C1 segment of cervical spinal cord (tissue), 14 donors: ENCODE measurements around the gene PRR35.
A peak's percentile ranks its signal among the peaks of the same experiment; 100 is the strongest.

Source experiments
- DNase-seq, 14 donors: peaks; one replicate each; lab custom pipeline; 2025; lab: John Stamatoyannopoulos, UW

Gene PRR35

GRCh38 chr16:527015-527903 lies 32.9 kb upstream of the PRR35 start, which contains the start of gene CAPN15:
CAPN15 (plus strand) TSS chr16:527712; CDS start chr16:546839, 19,127 bp downstream.
- peak; percentile 38 to 96 (median 84) for DNase-seq

DNA sequence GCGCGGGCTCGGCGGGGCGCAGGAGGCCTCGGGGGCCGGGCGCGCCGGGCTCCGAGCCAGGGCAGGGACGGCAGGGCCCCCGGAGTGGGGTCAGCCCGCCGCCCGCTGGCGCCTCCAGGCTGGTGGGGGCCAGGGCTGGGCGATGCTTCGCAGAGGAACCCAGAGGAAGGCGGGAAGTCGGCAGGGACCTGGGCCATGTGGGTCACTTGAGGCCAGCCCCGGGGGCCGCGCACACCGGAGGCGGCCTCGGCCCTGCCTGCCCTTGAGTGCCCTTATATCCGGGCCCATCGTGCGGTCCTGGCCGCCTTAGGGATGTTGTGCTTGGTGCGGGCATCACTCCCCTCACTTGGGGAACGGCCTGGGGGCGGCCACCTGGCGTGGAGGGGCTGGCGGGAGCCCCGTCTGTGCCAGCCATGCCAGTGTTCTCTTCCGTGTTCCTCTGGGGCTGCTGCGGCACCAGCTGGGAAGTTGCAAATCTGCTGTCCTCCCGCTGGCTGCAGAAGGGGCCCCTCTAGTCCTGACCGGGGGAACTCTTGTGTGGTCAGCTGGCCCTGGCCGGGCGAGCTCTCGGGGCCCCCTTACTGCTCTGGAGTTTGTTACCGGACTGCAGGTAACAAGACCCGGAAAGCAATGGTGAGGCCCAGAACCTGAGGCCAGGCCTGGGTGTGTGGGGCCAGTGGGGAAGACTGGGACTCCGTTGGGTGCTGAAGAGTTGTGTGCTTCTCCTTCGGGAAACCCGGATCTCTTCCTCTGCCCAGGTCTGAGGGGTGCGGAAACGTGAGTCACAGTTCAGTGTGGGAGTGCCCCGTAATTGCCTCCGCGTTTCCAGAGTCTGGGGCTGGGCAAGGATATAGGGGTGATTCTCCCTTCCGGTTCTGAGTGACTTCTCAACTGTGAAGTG lies 31.8 kb upstream of the PRR35 start:
- peak in 2 of 14 donors; percentile 38 for DNase-seq

GRCh38 chr16:529012-529575 lies 31.1 kb upstream of the PRR35 start:
- DNase-seq = no peak

- no peak for DNase-seq
Measured at GRCh38 chr16:530111-530817, 29.9 kb upstream of the PRR35 start.

- DNase-seq = no peak
Measured at GRCh38 chr16:531494-532125, 28.6 kb upstream of the PRR35 start.

DNA sequence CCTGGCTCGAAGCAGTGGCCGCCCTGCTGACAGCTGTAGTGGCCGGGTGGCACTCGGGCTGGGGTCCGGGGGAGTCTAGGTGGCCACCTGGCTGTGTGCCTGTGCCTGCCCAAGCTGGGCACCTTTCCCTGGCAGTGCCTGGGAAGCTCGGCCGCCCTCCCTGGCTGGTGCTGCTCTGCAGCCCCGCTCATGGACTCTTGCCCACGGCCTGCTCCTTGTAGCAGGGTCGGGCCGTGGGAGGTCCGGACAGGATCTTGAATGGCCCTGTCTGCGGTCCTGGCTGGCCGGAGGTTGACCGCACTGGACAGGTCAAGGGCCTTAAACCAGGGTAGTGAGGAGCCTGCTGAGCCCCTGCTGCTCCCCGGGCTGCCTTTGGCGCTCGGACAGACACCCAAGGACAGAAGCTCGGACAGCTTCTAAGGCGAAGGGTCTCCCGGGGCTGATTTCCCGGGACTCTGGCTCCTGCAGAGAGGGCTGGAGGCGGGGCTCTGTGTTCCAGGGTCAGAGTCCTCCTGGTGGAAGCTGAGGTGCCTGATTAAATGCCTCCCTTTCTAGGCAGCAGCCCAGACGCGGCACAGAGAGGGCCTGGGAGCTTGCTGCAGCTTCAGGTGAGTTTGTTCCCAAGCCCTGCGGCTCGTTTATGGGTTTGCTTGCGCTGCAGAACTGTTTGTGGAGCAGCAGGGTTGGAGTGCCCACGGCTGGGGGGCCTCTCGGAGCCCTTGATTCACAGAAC lies 26.6 kb upstream of the PRR35 start:
- DNase-seq = peak in 2 of 14 donors; percentile 0 to 26

GRCh38 chr16:534135-534534 lies 26.1 kb upstream of the PRR35 start:
- DNase-seq = no peak

DNA sequence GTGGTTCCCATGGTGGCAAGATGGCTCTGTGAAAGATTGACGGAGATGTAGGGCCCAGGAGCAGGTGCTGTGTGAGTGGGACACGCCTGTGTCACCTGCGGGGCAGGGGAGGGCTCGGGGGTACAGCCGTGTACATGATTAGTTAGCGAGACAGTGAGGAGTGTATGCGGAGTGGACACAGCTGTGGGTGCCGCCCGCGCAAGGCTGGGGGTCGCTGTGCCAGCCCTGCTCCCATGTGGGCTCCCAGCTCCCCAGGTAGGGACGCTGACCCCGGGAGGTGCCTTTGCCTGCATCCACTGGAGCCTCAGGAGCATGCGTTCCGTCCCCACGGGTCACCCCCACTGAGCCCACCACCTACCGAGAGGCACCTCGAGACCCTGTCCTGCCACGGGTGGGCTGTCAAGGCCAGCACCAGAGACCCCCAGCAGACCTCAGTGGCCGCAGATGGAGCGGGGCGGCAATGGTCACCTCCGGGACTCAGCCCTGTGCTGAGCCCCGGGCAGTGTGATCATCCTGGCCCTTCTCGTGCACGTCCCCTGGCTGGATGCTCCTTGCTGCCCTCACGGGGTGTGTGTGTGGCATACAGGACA lies 25.2 kb upstream of the PRR35 start:
- no peak for DNase-seq

- DNase-seq = peak in 1 of 14 donors; percentile 60
Measured at GRCh38 chr16:535446-536405, 24.5 kb upstream of the PRR35 start.

DNA sequence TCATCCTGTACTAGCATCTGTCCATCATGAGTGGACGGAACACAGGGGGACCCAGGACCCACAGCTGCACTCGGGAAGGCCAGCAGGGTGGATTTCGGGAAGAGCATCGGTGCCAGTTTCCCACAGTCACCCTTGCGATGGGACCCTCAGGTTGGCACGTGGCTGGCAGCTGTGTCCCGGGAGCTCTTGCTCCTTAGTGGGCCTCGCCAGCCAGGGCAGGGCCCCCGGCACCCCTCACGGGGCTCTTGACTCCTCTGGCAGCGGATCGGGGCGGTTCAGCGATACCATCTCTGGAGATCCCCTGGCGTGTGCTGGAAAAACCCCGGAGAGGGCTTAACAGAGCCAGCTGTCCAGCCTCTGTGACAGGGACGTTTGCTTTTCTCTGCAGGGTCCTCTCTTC lies 23.4 kb upstream of the PRR35 start:
- no peak for DNase-seq

- no peak for DNase-seq
Measured at GRCh38 chr16:537415-538335, 22.5 kb upstream of the PRR35 start.

GRCh38 chr16:539901-540530 lies 20.2 kb upstream of the PRR35 start:
- DNase-seq = no peak

DNA sequence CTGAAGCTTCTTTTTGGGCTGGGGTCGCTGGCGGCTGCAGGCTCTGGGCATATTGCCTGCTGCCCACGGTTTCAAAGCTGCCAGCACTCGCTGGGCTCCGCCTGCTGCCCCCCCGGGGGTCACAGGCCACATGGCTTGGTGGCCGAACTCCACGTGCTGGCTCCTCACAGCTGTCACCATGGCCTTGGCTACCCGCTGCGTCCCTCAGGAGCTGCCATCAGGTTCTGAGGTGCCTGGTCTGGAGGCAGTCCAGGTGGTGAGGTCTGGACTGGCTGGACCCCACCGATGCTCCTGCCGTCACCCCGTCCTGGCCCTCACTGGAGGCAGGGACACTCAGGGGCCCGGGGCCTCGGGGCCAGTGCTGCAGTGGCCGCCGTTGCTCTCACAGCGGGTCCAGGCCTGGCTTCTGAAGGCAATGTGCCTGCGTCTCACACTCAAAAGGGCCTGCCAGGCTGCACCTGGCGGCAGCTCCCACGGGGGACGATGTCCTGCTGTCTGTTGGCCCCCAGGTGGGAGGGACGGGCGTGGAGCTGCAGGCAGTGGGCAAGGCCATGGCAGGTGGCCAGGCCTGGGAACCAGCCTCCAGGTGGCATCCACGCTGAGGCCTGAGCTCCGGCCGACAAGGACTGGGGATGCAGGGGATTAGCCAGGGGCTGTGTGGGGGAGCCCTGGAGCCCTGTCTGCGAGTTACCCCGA lies 19.4 kb upstream of the PRR35 start:
- peak in 1 of 14 donors; percentile 48 for DNase-seq

- DNase-seq = no peak
Measured at GRCh38 chr16:543301-544164, 16.7 kb upstream of the PRR35 start.

DNA sequence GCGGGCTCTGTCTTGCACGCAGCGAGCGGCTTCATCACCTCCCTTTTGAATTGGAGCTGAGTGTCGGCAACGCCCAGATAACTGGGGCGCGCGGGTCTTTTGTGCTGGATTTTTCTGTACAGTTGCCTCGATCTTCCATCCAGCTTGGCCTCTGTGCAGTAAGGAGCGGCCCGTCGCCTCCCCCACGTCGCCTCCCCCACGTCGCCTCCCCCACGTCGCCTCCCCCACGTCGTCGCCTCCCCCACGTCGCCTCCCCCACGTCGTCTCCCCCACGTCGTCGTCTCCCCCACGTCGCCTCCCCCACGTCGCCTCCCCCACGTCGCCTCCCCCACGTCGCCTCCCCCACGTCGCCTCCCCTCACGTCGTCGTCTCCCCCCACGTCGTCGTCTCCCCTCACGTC lies 15.7 kb upstream of the PRR35 start:
- no peak for DNase-seq
